ENCODE results near the gene ARTN. TPM values are rescaled to one million over a fixed set of nuclear protein-coding genes. Genes with fewer than 3 reads are reported as not detected.

The ARTN gene
- total RNA-seq, 4 donors from 2014 or later: 0.48 to 2.7 (median 1.3) TPM; not detected in 1

DNA sequence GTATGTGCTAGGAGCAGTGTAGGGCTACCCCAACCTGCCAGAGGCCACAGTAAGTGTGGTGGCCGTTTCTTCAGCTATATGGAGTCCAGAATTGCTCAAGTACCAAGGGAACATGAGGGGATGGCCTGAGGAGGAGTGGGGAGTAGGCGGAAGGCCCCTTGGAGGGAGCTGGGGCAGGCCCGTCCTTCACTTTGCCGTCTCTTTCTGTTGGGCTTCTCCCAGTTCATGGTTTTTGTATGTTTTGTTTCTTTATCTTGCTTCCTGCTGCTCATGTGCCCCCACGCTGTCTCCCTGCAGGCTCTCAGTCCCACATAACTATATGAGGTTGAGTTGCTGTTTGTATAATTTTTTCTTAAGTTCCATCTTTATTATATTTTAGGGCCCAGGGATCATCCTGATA lies 30.3 kb downstream of the ARTN start:
- no peak overlapping the region for H3K4me3 ChIP-seq
- no peak overlapping the region for H3K27ac ChIP-seq
- H3K27me3 ChIP-seq: no peaks in the 10 kb centered on the region
- intact Hi-C loops (cut with DNase I; ENCODE audit: low total_unique reads): no loop called here
- no peak for DNase-seq
- H3K36me3 ChIP-seq: no peaks in the 10 kb centered on the region
- H3K4me1 ChIP-seq: no peaks in the 10 kb centered on the region
- H3K9me3 ChIP-seq: no peaks in the 10 kb centered on the region
- TF ChIP-seq, protein P1, sequence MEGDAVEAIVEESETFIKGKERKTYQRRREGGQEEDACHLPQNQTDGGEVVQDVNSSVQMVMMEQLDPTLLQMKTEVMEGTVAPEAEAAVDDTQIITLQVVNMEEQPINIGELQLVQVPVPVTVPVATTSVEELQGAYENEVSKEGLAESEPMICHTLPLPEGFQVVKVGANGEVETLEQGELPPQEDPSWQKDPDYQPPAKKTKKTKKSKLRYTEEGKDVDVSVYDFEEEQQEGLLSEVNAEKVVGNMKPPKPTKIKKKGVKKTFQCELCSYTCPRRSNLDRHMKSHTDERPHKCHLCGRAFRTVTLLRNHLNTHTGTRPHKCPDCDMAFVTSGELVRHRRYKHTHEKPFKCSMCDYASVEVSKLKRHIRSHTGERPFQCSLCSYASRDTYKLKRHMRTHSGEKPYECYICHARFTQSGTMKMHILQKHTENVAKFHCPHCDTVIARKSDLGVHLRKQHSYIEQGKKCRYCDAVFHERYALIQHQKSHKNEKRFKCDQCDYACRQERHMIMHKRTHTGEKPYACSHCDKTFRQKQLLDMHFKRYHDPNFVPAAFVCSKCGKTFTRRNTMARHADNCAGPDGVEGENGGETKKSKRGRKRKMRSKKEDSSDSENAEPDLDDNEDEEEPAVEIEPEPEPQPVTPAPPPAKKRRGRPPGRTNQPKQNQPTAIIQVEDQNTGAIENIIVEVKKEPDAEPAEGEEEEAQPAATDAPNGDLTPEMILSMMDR (IDR thresholded peaks at IDR 0.05): no peak
- TF ChIP-seq POLR2A (IDR thresholded peaks at IDR 0.05): no peak

DNA sequence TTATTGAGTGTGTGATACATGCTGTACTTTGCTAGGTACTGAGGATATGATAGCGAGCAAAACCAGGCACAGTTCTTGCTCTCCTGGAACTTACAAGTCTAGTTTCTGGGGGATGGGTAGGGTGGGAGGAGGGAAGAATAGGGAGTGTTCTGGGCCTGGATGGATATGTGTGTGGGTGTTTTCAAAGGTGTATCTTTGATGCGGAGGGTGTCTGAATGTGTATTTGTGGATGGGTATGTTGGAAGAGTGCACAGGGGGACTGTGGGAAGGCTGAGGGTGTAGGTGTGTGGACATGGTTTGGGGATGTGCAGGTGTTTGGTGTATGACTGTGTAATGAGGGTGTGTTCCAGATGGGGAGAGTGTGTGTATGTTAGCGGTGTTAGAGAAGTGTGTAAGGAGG lies 31.7 kb downstream of the ARTN start:
- intact Hi-C loops (cut with DNase I; ENCODE audit: low total_unique reads): no loop called here
- Histone ChIP-seq H3K27me3 (no peaks in the 10 kb centered on the region), H3K4me1 (peaks cover 0 to 4% of the 10 kb centered on the region in 2 donors), H3K9me3 (no peaks in the 10 kb centered on the region), H3K4me3 (no peak overlapping the region), H3K27ac (no peak overlapping the region), H3K36me3 (no peaks in the 10 kb centered on the region)
- DNase-seq: no peak
- no peak for TF ChIP-seq POLR2A (IDR thresholded peaks at IDR 0.05)
- TF ChIP-seq, protein P1 (IDR thresholded peaks at IDR 0.05): no peak

DNA sequence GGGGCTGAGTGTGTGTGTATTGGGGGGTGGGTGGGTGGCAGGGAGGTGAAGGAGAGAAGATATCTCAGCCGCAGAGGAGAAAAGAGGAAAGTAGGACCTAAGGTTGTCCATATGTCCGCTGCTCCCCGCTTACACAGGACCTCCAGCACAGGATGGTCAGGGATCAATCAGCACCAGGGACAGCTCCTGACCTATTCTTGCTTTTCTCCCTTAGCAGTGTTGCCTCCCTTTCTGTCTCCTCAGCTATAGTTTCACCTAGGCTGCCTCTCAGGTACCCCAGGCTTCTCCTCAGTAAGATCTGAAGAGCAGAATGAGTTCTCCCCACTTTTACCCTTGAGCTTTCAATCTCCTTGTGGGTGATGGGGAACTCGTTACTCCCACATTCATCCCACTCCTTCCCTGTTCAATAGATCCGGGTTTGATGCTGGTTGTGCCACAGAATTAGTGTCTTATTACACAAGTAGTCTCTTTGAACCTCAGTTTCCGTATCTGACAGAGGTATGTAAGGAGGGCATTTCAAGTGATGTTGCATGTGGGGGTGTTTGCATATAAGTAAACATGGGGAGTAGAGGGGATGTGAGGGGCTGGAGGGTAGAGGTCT lies 34.8 kb downstream of the ARTN start:
- Histone ChIP-seq H3K9me3 (no peaks in the 10 kb centered on the region), H3K4me1 (peaks cover 0 to 7% of the 10 kb centered on the region in 2 donors), H3K27ac (no peak overlapping the region), H3K27me3 (no peaks in the 10 kb centered on the region), H3K4me3 (no peak overlapping the region), H3K36me3 (no peaks in the 10 kb centered on the region)
- TF ChIP-seq POLR2A (IDR thresholded peaks at IDR 0.05): no peak
- TF ChIP-seq, protein P1 (IDR thresholded peaks at IDR 0.05): no peak
- intact Hi-C loops (cut with DNase I; ENCODE audit: low total_unique reads): no loop called here
- no peak for DNase-seq

DNA sequence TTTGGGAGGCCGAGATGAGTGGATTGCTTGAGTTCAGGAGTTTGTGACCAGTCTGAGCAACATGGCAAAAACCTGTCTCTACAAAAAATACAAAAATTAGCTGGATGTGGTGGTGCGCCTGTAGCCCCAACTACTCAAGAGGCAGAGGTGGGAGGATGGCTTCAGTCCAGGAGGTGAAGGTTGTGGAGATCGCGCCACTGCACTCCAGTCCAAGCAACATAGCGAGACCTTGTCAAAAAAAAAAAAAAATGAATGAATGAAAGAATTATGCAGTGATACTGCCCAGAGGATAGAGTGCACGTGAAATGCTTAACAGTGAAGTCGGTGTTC lies 35.8 kb downstream of the ARTN start:
- Histone ChIP-seq H3K9me3 (no peaks in the 10 kb centered on the region), H3K36me3 (no peaks in the 10 kb centered on the region), H3K4me1 (peaks cover 0 to 7% of the 10 kb centered on the region in 2 donors), H3K4me3 (peak overlapping the region in 1 of 2 donors; percentile 88), H3K27ac (no peak overlapping the region), H3K27me3 (no peaks in the 10 kb centered on the region)
- DNase-seq: no peak
- intact Hi-C loops (cut with DNase I; ENCODE audit: low total_unique reads): no loop called here
- no peak for TF ChIP-seq POLR2A (IDR thresholded peaks at IDR 0.05)
- TF ChIP-seq, protein P1 (IDR thresholded peaks at IDR 0.05): no peak

DNA sequence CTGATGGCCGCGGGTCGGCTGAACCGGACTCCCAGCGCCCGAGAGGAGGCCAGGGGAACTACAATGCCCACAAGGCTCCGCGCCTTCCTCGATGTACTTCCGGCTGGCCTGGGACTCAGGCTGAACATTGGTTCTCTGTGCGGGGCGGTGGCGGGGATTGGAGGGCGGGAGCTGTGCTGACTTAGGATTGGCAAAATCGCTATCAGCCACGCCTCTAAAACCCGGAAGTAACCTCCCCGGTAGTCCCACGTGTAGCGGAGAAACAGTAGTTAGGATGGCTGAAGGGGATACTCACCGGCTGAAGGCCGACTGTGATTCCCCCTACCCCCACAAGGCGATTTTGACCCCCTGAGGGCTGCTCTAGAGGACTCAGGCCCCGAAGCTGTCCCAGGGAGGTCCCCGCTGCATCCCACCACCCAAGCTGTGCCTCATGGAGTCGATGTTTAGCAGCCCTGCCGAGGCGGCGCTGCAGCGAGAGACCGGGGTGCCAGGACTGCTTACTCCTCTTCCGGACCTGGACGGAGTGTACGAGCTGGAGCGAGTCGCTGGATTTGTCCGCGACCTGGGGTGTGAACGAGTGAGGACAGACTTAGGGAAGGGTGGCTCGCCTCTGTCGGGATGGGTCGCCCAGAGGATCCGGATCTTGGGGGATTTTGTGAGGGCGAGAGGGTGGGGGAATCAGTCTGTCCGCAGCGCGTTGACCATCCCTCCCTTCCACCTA lies 36.3 kb downstream of the ARTN start, which contains the start of gene DPH2:
TSS of gene DPH2 (plus strand) at position 265 of the 721 bp plus-strand sequence. CDS start at position 431, 166 bp downstream.
- no peaks in the 10 kb centered on the region for H3K27me3 ChIP-seq
- H3K9me3 ChIP-seq: no peaks in the 10 kb centered on the region
- TF ChIP-seq, protein P1 (IDR thresholded peaks at IDR 0.05): peak in 3 of 4 experiments; percentile 14 to 31 (median 19)
- peak in 1 of 2 donors; percentile 19 for TF ChIP-seq POLR2A (IDR thresholded peaks at IDR 0.05)
- peak within 1 kb of the TSS in 1 of 2 donors; percentile 11 for H3K27ac ChIP-seq
- H3K36me3 ChIP-seq: no peaks in the 10 kb centered on the region
- peak; percentile 96 to 97 for DNase-seq
- H3K4me3 ChIP-seq: peak within 1 kb of the TSS; percentile 71 to 88
- H3K4me1 ChIP-seq: peaks cover 0 to 7% of the 10 kb centered on the region in 2 donors
- intact Hi-C loops (cut with DNase I; ENCODE audit: low total_unique reads): no loop called here

Measured in uterus (tissue), 4 donors.